Endothelial cell of umbilical vein (primary cell): ENCODE data around the gene XRRA1. TPM values are rescaled to one million over a fixed set of nuclear protein-coding genes. Genes with fewer than 3 reads are reported as not detected.

Source experiments
- BruUV-seq: library from RNA; stranded (reverse); fragments of 400-500 nt; replicated peaks from 2 replicates; lab custom pipeline; 2021; lab: Mats Ljungman, UMichigan
- CTCF ChIA-PET: fragments of 300-600, 350-600 bp; sonication (Branson Sonifier 250); formaldehyde crosslinking; loops from one replicate; lab custom pipeline; 2021; ENCODE audit warnings: antibody characterized with exemption, inconsistent platforms; lab: Charles Lee
- POLR2A ChIA-PET: fragments of 300-600, 350-600 bp; sonication (Branson Sonifier 250); formaldehyde crosslinking; loops from one replicate; lab custom pipeline; 2021; ENCODE audit warnings: antibody characterized with exemption, inconsistent platforms; lab: Charles Lee
- DNase-seq: peaks from one replicate; pipeline ENCODE4 v3.0.0-alpha.2; 2011; ENCODE audit warnings: low read depth, low spot score
- FAIRE-seq: peaks from 2 replicates; lab custom pipeline; 2011; peaks lifted over from hg19 to GRCh38; lab: Jason Lieb, UNC
- H2AFZ ChIP-seq: 2 replicates; pipeline ENCODE4 v1.6.0; 2012; ENCODE audit warnings: low read depth, low read length, control low read depth, inconsistent platforms
- H3K27ac ChIP-seq: 2 replicates; pipeline ENCODE4 v1.5.1; 2011; ENCODE audit warnings: low read depth, mild to moderate bottlenecking, control low read depth, low read length, moderate library complexity; ENCODE audit not compliant: insufficient read depth
- H3K27me3 ChIP-seq, 2 experiments: 2 replicates each; pipeline versions ENCODE4 v1.6.0 to v1.6.1; 2011; ENCODE audit warnings: low read length in 2 of 2, mixed read lengths in 1 of 2; ENCODE audit not compliant: control insufficient read depth in 2 of 2, insufficient read depth in 2 of 2
- H3K36me3 ChIP-seq, 2 experiments: 2 replicates in 1 of 2; 3 replicates in 1 of 2; pipeline ENCODE4 v1.5.1; 2011; ENCODE audit warnings: low read length in 2 of 2, mild to moderate bottlenecking in 1 of 2, moderate library complexity in 1 of 2; ENCODE audit not compliant: control insufficient read depth in 2 of 2, insufficient read depth in 2 of 2; ENCODE audit errors: extremely low read depth in 1 of 2
- H3K4me1 ChIP-seq: 3 replicates; pipeline ENCODE4 v1.5.1; 2011; ENCODE audit warnings: mild to moderate bottlenecking, low read length; ENCODE audit not compliant: control insufficient read depth, insufficient read depth; ENCODE audit errors: extremely low read depth
- H3K4me2 ChIP-seq: 2 replicates; pipeline ENCODE4 v1.6.1; 2011; ENCODE audit warnings: low read length, control low read depth, mixed read lengths; ENCODE audit not compliant: insufficient read depth
- H3K4me3 ChIP-seq, 3 experiments: fragments of 200-600 bp in 1 of 3; sonication (generic), shearing (Covaris generic) in 1 of 3; replicated peaks in 1 of 3; 2 replicates each; pipeline ENCODE4 v1.5.1; 2011 to 2016; ENCODE audit warnings: control low read depth in 3 of 3, low read length in 3 of 3, mild to moderate bottlenecking in 2 of 3, inconsistent platforms in 1 of 3, low read depth in 1 of 3, moderate library complexity in 1 of 3; ENCODE audit not compliant: insufficient read depth in 1 of 3
- H3K79me2 ChIP-seq: 2 replicates; pipeline ENCODE4 v1.6.0; 2012; ENCODE audit warnings: low read length, inconsistent platforms; ENCODE audit not compliant: control insufficient read depth, insufficient read depth
- H3K9ac ChIP-seq: replicated peaks from 2 replicates; pipeline ENCODE3; 2011; ENCODE audit warnings: low read length, control low read depth; ENCODE audit not compliant: insufficient read depth; ENCODE audit errors: extremely low read depth
- H3K9me1 ChIP-seq: replicated peaks from 3 replicates; pipeline ENCODE4 v1.6.0; 2011; ENCODE audit warnings: mild to moderate bottlenecking, low read length; ENCODE audit not compliant: control insufficient read depth, insufficient read depth; ENCODE audit errors: extremely low read depth
- H3K9me3 ChIP-seq: replicated peaks from 2 replicates; pipeline ENCODE4 v1.5.1; 2012; ENCODE audit warnings: low read length, inconsistent platforms; ENCODE audit not compliant: control insufficient read depth, insufficient read depth
- H4K20me1 ChIP-seq: replicated peaks from 2 replicates; pipeline ENCODE3; 2011; ENCODE audit warnings: mild to moderate bottlenecking, low read length; ENCODE audit not compliant: control insufficient read depth, insufficient read depth; ENCODE audit errors: extremely low read depth
- EZH2 ChIP-seq: IDR thresholded peaks from 2 replicates; pipeline ENCODE4 v1.6.1; 2012; ENCODE audit warnings: borderline replicate concordance, low read depth, mild to moderate bottlenecking, moderate library complexity, low read length, inconsistent platforms; ENCODE audit not compliant: severe bottlenecking
- FOS ChIP-seq: IDR thresholded peaks from 2 replicates; pipeline ENCODE4 v1.6.1; 2011; ENCODE audit warnings: mild to moderate bottlenecking, low read length, moderate library complexity, borderline replicate concordance; ENCODE audit not compliant: insufficient read depth
- GATA2 ChIP-seq: IDR thresholded peaks from 2 replicates; pipeline ENCODE4 v1.7.0; 2011; ENCODE audit warnings: low read depth, mild to moderate bottlenecking, moderate library complexity, mixed read lengths, low read length; ENCODE audit not compliant: insufficient read length, insufficient read depth
- JUN ChIP-seq: IDR thresholded peaks from 2 replicates; pipeline ENCODE4 v1.6.1; 2011; ENCODE audit warnings: borderline replicate concordance, low read depth; ENCODE audit not compliant: insufficient read length, insufficient read depth
- MYC ChIP-seq: IDR thresholded peaks from one replicate; pipeline ENCODE4 v1.6.1; 2011; ENCODE audit warnings: mild to moderate bottlenecking, low read depth, low read length
- POLR2A ChIP-seq: IDR thresholded peaks from 2 replicates; pipeline ENCODE4 v1.6.1; 2012; ENCODE audit warnings: low read depth, mild to moderate bottlenecking, control low read depth, low read length
- POLR2AphosphoS5 ChIP-seq: IDR thresholded peaks from 2 replicates; pipeline ENCODE4 v1.6.1; 2012; ENCODE audit warnings: low read depth, mild to moderate bottlenecking, control low read depth, low read length, moderate library complexity; ENCODE audit not compliant: insufficient read depth
- dilution Hi-C: fragments of 300-500 bp; cut with MboI; formaldehyde crosslinking; loops from one replicate; pipeline ENCODE4 v1.15.0; 2019; ENCODE audit warnings: low sequenced_read_pairs; ENCODE audit not compliant: extremely low pct_ligation_motif_present
- intact Hi-C: fragments of 100-400 bp; cut with micrococcal nuclease; formaldehyde crosslinking; loops from one replicate; pipeline ENCODE4 v1.10.0; 2022
- polyA plus RNA-seq, 4 experiments: library from polyadenylated mRNA; depleted of rRNA in 3 of 4; stranded (reverse) in 3 of 4; unstranded in 1 of 4; fragments of >200 nt; gene quantifications; 2 replicates each; pipeline versions ENCODE4 v1.2.1 to v1.2.3, GENCODE V29; 2011 to 2012; ENCODE audit warnings: missing spikeins in 1 of 4
- total RNA-seq: library from RNA; stranded (reverse); gene quantifications from 2 replicates; pipeline ENCODE4 v1.2.3, GENCODE V29; 2021
- TF ChIP-seq, protein P1 (sequence below), 2 donors: IDR thresholded peaks; 1 replicate in 1 of 2; 2 replicates in 1 of 2; pipeline ENCODE4 v1.5.1; 2011; ENCODE audit warnings: low read length in 2 of 2, mild to moderate bottlenecking in 2 of 2, moderate library complexity in 2 of 2, control low read depth in 1 of 2, inconsistent platforms in 1 of 2, low read depth in 1 of 2; ENCODE audit not compliant: insufficient read depth in 1 of 2; ENCODE audit errors: extremely low read depth in 1 of 2
- TF ChIP-seq, protein P2 (sequence below): IDR thresholded peaks from 2 replicates; pipeline ENCODE4 v1.6.1; 2011; ENCODE audit not compliant: insufficient read depth, insufficient read length

The XRRA1 gene
- total and polyA plus RNA-seq, 2 donors (not counting 3 experiments of a cell fraction or from before 2014, with no cell fraction given) = 8.6 to 11.2 TPM

DNA sequence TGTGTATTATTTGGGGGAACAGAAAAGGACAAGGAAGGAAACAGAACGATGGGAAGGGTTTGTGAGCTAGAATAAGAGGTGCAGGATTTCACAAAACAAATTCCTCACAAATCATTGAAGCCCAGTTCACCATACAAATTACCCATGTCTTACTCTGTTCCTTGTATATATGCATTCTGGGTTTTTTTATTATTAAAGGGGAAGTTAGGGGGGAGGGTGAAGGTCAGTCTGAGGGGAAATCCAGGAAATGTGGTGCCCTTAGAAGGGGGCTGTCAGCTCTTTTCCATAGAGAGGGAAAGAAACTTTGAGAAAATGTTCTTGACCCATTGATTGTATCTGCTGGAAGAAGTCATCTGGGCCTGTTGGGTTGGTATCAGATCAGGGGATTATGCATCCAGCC is 109.4 kb downstream of the XRRA1 start:
- ChIA-PET CTCF (interaction anchor here (0.9 to 1.5 kb wide), 3 partner anchors 49 to 137 kb away, joined by 3 to 4 read pairs (median 4); no protein-coding TSS in a partner anchor), POLR2A (no interaction called here)
- Histone ChIP-seq H3K9ac (no peak overlapping the region), H3K9me1 (no peaks in the 10 kb centered on the region), H3K79me2 (no peaks in the 10 kb centered on the region), H3K4me1 (peaks cover 23% of the 10 kb centered on the region), H3K36me3 (peaks cover 10 to 23% of the 10 kb centered on the region in 2 experiments), H3K9me3 (no peaks in the 10 kb centered on the region), H3K4me2 (no peak overlapping the region), H2AFZ (no peak overlapping the region), H3K4me3 (no peak overlapping the region), H3K27ac (no peak overlapping the region), H3K27me3 (no peaks in the 10 kb centered on the region), H4K20me1 (no peaks in the 10 kb centered on the region)
- no TSS peak for BruUV-seq
- FAIRE-seq (no peak), DNase-seq (no peak)
- dilution Hi-C loops (no loop called here), intact Hi-C loops (no loop called here)
- TF ChIP-seq POLR2AphosphoS5 = no peak
- TF ChIP-seq POLR2A = no peak

GRCh38 chr11:74838188-74838587 is 110.7 kb downstream of the XRRA1 start:
- Histone ChIP-seq H3K4me3 (no peak overlapping the region), H3K4me1 (peaks cover 23% of the 10 kb centered on the region), H3K79me2 (no peaks in the 10 kb centered on the region), H3K36me3 (peaks cover 10 to 15% of the 10 kb centered on the region in 2 experiments), H3K9ac (no peak overlapping the region), H4K20me1 (no peaks in the 10 kb centered on the region), H3K4me2 (no peak overlapping the region), H3K27ac (no peak overlapping the region), H3K9me3 (no peaks in the 10 kb centered on the region), H3K9me1 (no peaks in the 10 kb centered on the region), H2AFZ (no peak overlapping the region), H3K27me3 (no peaks in the 10 kb centered on the region)
- CTCF ChIA-PET = interaction anchor here (1.5 kb wide), 1 partner anchor 92 kb away, joined by 3 read pairs; no protein-coding TSS in a partner anchor
- POLR2A ChIA-PET = no interaction called here
- intact Hi-C loops = no loop called here
- DNase-seq (no peak), FAIRE-seq (no peak)
- BruUV-seq = no TSS peak
- TF ChIP-seq JUN (no peak), FOS (no peak), POLR2A (no peak), POLR2AphosphoS5 (no peak), GATA2 (no peak), EZH2 (no peak), MYC (no peak)
- TF ChIP-seq, protein P1, sequence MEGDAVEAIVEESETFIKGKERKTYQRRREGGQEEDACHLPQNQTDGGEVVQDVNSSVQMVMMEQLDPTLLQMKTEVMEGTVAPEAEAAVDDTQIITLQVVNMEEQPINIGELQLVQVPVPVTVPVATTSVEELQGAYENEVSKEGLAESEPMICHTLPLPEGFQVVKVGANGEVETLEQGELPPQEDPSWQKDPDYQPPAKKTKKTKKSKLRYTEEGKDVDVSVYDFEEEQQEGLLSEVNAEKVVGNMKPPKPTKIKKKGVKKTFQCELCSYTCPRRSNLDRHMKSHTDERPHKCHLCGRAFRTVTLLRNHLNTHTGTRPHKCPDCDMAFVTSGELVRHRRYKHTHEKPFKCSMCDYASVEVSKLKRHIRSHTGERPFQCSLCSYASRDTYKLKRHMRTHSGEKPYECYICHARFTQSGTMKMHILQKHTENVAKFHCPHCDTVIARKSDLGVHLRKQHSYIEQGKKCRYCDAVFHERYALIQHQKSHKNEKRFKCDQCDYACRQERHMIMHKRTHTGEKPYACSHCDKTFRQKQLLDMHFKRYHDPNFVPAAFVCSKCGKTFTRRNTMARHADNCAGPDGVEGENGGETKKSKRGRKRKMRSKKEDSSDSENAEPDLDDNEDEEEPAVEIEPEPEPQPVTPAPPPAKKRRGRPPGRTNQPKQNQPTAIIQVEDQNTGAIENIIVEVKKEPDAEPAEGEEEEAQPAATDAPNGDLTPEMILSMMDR (IDR thresholded peaks at IDR 0.05; ENCODE audit: extremely low read depth in 1 of 2, insufficient read depth in 1 of 2, low read depth in 1 of 2, low read length in 2 of 2) = no peak
- TF ChIP-seq, protein P2, sequence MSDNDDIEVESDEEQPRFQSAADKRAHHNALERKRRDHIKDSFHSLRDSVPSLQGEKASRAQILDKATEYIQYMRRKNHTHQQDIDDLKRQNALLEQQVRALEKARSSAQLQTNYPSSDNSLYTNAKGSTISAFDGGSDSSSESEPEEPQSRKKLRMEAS = no peak
- dilution Hi-C loops = no loop called here
